COLO829 (cell line): ENCODE measurements around the gene MACROH2A2.
"Not testable (repeated sequence)": the region's sequence is repeated elsewhere in the genome, so short reads cannot be mapped to it uniquely, and the experiment has no call there.

ENCODE experiments used
- DNase-seq: peaks from one replicate; pipeline ENCODE4 v3.0.0; 2012; ENCODE audit warnings: low spot score

MACROH2A2 gene

DNA sequence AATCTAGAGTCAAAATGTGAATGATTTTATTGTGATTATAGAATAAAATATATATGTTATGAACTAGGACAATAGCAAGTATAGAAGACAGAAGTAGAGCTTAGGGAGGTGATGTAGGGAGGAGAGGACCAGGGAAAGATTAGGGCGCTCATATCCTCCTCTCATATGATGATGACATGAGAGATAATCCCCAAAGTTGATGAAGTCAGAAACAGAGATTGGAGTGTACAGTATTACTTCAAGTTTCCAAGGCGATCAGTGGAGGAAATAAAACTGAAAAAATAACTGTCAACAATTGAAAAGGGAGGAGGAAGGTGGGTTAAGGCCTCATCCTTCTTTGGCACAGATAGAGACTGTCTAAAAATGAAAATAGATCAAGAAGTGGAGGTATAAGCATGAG, 14.9 kb downstream of the MACROH2A2 start:
- no peak for DNase-seq

DNA sequence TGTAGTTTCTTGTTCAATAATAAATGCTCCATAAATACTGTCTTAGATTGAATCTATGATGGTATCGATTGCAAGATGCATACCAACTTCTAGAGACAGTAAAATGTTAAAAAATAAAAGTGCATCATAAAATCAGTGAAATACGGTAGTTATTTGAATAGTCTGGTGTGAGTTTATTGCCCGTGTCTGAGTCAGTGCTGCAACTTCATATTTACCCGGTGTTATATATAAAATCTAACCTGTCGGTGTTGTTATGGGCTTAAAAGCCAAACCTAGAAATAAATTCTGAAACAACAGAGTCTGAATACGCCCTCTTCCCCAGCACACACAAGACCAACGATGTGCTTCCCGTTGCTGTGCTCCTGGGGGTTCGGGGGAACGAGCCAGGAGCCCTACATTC, 16.3 kb downstream of the MACROH2A2 start:
- DNase-seq = no peak

DNA sequence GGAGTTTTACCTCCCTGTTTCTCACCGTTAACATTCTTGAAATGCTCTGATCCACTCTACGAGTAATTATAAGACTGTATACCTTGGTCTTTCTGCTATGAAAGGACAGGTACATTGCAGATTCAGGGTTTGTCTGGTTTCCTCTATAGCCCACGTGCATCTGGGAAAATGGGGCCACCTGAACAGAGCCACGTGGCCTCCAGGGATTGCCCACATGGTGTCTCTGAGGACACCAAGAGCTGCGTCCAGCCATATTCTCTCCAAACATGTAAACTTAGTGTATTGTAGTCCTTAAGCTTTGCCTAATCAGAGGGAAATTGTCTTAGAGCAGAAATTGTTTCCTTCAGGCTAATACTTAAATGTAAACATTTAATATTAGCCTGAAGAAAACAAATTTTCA, 16.7 kb downstream of the MACROH2A2 start:
- DNase-seq = no peak

DNA sequence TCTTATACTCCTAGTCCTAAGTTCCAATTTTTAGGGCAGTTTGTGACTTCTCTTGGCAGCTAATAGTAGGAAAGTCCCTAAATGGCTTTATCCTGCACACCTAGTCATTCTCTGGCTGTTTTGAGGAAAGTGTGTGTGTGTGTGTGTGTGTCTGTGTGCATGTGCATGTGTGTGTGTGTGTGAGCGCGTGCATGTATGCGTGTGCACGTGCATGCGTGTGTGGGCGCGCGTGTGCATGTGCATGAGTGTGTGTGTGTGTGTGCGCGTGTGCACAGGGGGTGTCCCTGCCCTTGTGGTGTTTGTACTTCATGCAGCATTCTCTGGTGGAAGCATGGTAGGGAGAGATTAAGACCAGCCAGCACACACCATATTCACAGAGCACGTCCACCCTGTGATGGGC, 18.2 kb downstream of the MACROH2A2 start:
- no peak for DNase-seq

DNA sequence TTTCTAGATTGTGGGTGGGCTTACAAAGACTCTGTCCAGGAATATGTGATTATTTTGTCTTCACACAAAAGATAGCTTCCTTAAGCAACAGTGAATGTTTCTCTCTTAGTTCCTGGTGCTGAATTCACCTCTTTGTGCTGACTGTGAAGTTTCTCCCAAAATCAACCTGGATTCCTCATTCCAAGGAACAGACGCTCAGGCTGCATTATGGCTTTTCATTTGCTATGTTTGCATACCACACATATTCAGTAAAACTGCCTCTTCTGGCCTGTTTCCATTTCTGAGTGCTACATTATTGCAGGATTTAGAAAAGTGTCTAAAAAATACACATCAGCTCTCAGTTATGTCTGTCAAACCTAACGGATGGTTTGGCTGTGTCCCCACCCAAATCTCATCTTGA, 21.5 kb downstream of the MACROH2A2 start:
- no peak for DNase-seq

DNA sequence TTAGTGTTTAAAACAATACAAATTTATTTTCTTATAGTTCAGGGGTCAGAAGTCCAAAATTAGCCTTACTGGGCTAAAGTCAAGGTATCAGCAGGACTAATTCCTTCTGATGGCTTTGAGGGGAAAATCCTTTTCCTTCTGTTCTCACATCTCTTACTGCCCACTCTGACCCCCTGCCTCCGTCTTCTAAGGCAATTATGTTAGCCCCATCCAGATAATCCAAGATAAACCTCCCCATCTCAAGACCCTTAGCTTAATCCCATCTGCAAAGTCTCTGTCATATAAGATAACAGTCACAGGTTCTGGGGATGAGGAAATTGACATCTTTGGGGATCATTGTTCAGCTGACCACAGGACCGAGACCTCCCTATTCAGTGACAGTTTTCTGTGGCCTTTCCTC, 22.3 kb downstream of the MACROH2A2 start:
- DNase-seq = no peak

DNA sequence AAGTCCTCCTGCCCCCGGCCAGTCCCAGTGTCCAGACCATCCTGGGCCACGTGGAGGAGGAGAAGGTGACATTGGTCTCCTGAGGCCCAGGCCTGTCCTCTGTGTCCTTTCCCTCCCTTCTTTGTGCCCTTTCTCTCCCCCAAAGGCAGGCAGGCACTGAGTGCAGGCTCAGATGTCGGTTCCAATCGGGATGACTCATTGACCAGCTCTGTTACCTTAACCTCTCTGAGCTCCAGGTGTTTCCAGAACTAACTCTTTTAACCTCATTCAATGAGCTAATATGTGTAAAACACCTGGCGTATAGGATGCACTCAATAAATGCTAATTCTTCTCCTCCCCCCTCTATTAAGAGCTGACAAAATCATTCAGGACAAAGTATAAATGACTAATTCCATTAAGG, 25.7 kb downstream of the MACROH2A2 start:
- no peak for DNase-seq

DNA sequence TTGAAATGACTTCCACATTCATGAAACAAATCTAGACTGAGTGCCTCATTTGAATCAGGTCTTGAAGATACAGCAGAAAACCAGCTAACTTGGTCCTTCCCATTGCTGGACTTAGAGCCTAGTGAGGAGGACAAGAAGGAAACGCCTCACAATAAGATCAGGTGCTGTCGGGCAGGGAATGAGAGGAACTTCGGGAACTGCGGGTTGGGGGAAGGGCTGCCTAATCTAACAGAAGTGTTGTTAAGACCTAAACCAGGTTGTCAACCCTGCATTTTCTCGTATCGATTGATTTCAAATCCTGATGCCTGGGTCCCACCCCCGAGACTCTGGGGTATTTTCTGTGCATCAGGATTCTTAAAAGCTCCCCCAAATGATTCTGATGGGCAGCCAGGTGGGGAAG, 26.3 kb downstream of the MACROH2A2 start:
- DNase-seq = no peak

DNA sequence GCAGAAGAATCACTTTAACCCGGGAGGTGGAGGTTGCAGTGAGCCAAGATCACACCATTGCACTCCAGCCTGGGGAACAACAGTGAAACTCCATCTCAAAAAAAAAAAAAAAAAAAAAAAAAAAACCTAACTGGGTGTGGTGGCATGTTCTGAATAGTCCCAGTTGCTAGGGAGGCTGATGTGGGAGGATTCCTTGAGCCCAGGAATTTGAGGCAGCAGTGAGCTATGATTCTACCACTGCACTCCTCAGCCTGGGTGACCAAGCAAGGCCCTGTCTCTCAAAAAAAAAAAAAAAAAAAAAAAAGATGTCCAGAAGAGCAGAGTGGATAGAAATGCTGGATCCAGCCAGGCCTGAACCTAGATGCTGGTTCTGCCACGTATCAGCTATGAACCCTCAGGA, 28.1 kb downstream of the MACROH2A2 start:
- not testable (repeated sequence) for DNase-seq

DNA sequence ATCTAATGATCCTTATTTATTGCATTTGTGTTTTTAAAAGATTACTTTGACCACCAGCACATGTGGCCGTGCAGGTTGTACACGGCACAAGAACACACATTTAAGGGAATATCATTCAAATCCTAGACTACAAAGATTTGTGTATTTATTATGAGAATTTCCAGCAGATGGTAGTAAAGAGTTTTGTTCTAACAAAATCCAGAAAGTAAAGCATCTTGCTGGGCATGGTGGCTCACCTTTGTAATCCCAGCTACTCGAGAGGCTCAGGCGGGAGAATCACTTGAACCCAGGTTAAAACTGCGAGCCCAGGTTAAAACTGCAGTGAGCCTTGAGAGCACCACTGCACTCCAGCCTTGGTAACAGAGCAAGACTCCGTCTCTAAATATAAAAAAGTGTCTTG, 31.5 kb downstream of the MACROH2A2 start:
- DNase-seq = no peak

DNA sequence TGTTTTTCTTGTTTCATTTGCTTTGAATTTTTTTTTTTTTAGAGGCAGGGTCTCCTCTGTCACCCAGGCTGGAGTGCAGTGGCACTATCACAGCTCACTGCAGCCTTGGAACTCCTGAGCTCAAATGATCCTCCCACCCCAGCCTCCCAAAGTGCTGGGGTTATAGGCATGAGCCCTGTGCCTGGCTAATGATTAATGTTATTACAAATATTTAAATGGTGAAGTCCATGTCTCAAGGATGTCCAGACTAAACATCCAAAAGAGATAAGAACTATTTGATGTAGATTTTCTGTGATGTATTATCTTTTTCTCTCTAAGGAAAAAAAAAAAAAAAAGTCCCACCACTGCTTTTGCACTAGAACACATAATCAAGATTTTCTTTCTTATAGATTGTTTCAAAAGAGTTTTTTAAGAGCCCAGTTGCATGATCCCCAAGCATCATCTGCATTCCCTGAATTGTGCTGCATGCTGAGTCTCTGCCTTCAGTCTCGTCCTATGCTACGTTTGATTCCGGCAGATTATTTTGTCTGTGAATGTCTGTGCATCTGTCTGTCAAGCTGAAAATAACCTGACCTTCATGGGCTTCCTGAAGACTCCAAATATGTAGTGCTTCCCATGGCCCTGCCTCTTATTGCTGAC, 33.4 kb downstream of the MACROH2A2 start:
- no peak for DNase-seq

DNA sequence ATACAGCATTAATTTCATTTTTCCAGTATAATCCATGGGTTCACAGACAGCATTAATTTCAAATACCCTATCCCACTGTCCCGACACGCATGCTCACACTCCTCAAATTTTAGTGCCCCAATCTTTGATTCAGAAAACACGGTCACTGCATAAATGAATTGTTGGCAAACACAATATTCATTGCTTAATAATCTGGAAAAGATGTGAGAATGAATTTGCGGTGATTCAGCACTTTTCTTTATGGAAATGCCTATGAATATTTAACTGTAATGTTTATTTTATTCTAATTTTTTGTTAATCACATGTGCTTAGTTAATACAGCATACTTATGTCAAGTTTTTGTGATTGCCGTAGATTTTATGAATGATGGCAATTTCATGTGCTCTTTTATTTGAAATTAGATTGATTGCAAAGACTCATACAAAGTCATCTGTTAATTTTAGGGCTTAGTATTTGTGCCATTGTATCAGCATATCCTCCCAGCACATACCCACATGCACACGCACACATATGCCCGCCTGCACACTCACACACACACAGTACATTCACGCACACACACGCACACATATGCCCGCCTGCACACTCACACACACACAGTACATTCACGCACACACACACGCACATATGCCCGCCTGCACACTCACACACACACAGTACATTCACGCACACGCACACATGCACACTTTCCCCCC, 35.1 kb downstream of the MACROH2A2 start:
- no peak for DNase-seq

DNA sequence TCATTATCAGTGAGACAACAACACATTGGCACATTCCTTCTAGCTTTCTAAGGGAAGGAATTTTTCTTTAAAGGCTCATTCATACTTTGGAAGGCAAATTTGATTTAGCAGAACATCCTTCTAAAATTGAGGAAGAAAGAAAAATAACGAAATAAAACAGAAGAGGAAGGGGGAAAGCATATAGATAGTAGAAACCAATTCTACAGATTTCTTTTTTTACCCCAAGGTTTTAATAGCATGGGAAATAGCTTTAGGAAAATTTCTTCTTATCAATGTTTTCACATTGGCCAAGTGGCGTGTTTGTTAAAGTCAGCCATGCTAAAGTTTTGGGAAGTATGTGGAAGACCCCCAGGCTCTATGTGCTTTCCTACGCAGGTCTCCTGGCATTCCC, 35.7 kb downstream of the MACROH2A2 start:
- no peak for DNase-seq

DNA sequence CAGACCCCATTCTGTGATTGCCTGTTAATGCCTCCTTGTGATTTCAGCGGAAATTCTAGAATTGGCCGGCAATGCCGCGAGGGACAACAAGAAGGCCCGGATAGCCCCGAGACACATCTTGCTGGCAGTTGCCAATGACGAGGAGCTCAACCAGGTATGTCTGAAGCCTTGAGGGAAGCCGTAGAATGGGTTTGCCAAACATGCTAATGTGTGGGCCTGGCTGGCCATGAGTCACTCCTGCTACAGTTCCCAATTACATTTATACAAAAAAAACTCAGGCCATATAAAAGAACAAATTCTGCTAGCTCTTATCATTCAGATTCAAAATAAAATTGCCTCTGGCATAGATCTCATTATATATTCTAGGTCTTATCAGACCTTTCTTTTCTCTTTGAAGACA, 37.4 kb downstream of the MACROH2A2 start:
- DNase-seq = no peak

DNA sequence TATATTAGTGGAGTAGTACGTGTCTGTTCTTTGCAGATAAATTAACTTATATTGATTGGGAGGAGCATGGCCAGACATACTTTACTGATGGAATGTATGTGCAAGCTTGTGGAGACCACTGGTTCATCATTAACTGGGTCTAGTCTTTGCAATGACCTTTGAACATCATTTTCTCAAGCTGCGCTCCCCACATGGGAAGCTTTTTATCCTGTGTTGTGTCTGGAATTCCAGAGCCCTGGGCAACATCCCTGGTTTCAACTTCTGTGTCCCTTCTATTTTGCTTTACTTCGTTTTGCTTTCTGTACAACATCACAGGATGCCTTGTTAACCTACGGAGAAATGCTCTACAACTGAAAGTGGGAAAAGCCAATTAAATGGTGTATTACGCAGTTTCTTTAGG, 38.3 kb downstream of the MACROH2A2 start:
- no peak for DNase-seq

DNA sequence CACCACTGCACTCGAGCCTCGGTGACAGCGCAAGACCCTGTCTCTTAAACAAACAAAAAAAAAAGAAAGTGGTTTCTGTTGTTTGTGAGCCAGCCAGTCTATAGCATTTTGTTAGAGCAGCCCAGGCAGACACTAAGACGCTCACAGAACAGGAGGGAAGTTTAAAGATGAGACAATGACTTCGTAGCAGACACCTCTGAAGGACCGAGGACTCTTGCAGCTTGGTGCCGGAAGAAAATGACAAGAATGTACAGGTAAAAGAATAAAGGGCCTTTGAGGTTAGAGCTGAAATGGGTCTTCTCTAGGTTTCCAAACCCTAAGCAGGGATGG, 39.7 kb downstream of the MACROH2A2 start:
- DNase-seq = no peak

DNA sequence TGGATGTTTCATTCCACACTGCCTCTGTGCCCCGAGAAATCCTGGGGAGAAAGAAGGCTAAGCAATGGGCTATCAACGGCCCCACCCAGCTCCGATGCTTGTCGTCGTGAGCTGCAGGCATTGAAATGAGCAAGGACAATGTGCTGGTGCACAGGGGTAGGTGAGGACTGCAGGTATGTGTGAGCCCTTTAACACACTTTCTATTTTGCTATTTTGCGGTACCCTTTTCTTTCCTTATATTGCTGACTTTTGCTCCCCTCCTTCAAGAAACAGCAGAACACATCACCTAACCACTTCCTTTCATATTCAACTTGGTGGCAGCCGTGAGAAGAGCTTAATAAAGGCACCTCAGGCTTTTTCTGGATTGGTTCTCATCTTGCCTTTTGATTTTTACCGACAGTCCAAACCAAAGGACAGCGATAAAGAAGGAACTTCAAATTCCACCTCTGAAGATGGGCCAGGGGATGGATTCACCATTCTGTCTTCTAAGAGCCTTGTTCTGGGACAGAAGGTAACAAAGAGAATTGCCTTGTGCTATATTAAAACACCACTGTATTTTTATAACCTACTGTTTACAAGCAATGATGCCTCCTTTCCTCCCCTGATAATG, 40.8 kb downstream of the MACROH2A2 start:
- no peak for DNase-seq

DNA sequence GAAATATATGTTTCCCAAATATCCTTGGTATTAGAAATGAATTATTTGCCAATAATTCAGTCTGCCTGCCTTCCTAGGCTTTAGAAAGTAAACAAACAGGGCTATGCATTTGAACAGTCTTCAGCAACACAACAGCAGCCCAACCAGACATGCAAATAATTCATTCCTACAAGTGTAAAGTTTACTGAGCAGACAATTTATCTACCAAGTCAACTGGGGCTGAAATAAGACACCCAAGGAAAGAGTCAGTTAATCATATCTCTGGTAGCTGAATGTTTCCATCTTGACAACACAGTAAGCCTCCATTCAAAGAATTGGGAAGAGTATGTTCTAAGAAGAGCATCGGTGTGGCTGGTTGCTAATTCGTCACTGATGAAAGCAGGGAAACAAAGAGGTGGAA, 41.6 kb downstream of the MACROH2A2 start:
- DNase-seq = no peak

DNA sequence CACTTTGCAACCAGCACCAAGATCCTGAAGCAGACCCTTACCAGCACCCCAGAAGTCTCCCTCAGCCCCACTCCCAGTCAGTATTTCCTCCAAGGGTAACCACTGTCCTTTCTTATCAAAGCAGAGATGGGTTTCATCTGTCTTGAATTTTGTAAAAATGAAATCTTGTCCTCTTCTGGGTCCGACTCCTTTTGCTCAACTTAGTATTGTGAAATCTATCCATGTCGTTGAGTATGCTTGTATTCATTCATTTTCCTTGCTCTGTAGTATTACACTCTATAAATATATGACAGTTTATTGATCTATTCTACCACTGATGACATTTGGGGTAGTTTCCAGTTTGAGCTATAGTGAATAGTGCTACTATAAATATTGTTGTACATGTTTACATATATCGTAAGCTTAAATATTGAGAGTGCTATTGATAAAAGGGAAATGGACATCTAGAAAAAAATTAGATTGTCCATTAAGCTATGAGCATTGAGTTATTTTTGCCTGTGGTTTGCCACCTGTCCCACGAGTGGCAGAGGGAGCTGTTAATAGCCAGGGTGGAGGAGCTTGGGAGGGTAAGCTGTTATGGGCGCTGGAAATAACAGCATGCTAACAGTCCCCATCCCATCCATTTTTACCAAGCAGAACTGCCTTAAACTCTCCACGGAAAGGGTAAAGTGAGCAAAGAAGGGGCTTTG, 43.5 kb downstream of the MACROH2A2 start:
- no peak for DNase-seq

DNA sequence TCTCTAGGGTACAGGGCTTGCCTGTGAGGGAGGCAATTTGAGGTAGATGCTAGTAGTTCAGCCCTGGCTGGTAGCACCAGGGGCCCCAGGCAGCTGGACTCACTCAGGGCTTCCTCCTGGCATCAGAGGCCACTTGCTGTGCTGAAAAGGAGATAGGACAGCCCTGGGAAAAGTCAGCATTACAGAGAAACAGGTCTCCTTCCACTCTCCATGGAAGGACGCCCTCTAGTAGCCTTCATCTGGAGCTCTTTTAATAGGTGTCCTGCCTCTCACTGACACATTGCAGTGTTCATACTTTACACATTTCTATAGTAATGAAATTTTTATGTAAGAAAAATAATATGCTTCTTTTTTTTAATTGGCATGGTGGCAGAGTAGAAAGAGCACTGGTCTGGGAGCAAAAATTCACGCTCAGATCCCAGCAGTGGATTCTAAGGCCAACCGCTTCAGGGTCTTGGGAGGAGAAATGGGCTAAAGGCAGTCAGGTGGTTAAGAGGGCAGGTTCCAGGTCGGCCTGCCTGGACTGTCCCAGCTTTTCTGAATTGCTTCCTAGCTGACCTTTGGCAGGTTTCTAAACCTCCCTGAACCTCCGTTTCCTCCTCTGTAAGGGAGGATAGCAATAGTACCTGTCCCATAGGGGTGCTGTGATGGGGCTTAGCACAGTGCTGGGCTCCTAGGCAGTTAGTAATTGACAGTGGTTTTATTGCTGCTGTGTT, 44.2 kb downstream of the MACROH2A2 start:
- no peak for DNase-seq

DNA sequence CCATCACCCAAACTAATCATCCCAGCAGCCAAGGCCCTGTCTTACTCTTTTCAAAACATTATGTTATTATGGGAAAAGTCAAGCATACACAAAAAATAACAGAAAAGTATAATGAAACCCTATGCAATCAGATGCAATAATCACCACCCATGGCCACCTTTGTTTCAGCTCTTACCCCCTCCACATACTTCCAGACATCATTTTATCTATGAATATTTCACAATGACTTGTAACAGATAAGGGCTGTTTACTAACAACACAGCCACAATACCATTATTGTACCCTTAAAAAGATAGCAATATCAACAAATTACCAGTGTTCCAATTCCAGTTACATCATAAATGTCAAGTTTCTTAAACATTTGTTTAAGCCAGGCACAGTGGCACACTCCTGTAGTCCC, 44.8 kb downstream of the MACROH2A2 start:
- DNase-seq = no peak

DNA sequence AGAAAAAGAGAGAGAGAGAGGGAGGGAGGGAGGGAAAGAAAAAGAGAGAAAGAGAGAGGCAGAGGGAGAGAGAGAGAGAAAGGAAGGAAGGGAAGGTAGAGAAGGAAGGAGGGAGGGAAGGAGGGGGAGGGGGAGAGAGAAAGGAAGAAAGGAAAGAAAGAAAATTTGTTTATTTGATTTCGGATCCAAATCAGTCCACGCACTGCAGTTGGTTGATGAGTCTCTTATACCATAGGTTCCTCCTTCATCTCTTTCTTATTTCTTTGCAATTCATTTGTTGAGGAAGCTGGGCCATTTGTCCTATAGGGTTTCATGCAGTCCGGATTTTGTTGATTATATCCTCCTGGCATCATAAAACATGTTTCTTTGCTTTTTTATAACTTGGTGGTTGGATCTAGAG, 45.6 kb downstream of the MACROH2A2 start:
- DNase-seq = no peak
